Stimulated activated CD4-positive, alpha-beta T cell treated with anti-CD3 and anti-CD28 coated beads, Interleukin-2, amount 100 ng/mL, for 4 hours (primary cell): ENCODE data around the gene ACOT6.
A peak's percentile ranks its signal among the peaks of the same experiment; 100 is the strongest.
"Not testable (repeated sequence)": the region's sequence is repeated elsewhere in the genome, so short reads cannot be mapped to it uniquely, and the experiment has no call there.

Experiments
- DNase-seq: peaks from one replicate; pipeline ENCODE4 v3.0.0-alpha.2; 2020; ENCODE audit warnings: low read depth

ACOT6 gene

DNA sequence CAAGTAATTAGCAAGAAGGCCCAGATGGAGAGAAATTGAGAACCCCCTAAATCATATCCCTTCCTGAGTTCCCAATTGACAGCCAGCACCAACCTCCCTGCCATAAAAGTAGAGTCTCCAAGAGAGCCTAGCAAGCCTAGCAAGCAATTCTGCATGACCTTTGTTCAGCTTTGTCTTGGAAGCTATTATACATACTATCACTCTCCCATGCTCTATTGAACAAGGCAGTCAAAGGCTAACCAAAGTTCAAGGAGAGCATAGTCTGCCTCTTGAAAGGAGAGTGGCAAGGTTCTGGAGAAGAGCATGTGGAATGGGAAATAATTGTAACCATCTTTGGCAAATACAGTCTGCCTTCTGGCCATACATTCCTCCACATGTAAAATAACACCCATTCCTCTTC lies 12.8 kb upstream of the ACOT6 start:
- no peak for DNase-seq

DNA sequence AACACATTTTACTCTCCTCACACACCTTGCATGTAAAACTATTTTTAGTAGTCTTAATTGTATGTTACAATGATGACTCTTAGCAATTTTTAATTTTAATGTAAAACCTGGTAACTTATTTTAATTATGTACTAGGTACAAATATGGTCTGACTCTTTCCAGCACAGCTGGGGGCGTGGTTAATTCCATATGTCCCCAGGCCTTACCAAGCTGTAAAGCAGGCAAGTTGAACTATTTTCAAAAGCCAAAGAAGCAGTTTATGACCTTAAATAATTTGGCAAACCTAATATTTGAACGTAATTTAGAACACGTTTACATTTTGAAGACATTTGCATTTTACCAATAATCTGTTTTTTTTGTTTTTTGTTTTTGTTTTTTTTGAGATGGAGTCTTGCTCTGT lies 9.3 kb upstream of the ACOT6 start:
- no peak for DNase-seq

- no peak for DNase-seq
These were observed 6.0 kb upstream of the ACOT6 start for GRCh38 chr14:73606271-73606670.

DNA sequence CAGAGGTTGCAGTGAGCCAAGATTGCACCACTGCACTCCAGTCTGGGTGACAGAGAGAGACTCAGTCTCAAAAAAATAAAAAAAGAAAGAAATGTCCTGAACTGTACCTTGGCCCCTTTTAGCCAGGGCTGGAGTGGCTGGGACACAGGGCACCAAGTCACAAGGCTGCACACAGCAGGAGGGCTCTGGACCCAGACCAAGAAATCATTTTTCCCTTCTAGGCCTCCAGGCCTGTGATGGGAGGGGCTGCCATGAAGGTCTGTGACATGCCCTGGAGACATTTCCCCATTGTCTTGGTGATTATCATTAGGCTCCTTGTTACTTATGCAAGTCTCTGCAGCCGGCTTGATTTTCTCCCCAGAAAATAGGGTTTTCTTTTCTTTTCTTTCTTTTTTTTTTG lies 5.1 kb upstream of the ACOT6 start:
- DNase-seq: no peak

- no peak for DNase-seq
These were observed 1.6 kb upstream of the ACOT6 start for GRCh38 chr14:73610687-73611086.

DNA sequence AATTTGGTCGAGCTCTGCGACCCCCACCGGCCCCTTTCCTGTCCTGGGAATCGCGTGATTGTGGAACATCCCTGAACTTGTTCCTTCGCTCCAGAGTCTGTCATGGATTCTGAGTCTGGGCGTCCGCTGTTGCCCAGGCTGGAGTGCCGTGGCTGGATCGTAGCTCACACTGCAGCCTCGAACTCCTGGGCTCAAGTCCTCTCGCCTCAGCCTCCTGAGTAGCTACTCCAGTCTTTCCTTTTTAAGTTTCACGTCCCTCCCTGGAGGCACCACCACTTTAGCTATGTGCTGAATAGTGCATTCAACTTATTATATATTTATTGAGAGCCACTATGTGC lies 698 bp downstream of the ACOT6 start:
- no peak for DNase-seq

- DNase-seq: no peak
These were observed 1.2 kb downstream of the ACOT6 start for GRCh38 chr14:73613419-73613963.

GRCh38 chr14:73616831-73617230 lies 4.5 kb downstream of the ACOT6 start:
- no peak for DNase-seq

DNA sequence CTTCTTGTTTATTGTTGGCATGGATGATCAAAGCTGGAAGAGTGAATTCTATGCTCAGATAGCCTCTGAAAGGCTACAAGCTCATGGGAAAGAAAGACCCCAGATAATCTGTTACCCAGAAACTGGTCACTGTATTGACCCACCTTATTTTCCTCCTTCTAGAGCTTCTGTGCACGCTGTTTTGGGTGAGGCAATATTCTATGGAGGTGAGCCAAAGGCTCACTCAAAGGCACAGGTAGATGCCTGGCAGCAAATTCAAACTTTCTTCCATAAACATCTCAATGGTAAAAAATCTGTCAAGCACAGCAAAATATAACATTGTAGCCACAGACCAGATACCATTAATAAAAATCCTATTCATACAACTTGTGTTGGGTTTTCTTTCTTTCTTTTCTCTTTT lies 7.2 kb downstream of the ACOT6 start:
- no peak for DNase-seq

- no peak for DNase-seq
These were observed 8.0 kb downstream of the ACOT6 start for GRCh38 chr14:73620268-73620667.

- DNase-seq: no peak
These were observed 11.3 kb downstream of the ACOT6 start for GRCh38 chr14:73623504-73624054.

DNA sequence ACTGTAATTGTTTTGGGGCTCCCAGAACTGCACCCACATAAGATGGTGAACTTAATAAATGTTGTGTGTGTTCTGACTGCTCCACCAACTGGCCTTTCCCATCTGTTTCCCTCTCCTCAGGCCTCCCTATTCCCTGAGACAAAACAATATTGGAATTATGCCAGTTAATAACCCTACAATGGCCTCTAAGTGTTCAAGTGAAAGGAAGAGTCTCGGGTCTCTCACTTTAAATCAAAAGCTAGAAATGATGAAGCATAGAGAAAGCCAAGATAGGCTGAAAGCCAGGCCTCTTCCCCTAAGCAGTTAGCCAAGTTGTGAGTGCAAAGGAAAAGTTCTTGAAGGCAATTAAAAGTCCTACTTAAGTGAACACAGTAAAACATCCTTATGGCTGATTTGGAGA lies 13.4 kb downstream of the ACOT6 start:
- no peak for DNase-seq

DNA sequence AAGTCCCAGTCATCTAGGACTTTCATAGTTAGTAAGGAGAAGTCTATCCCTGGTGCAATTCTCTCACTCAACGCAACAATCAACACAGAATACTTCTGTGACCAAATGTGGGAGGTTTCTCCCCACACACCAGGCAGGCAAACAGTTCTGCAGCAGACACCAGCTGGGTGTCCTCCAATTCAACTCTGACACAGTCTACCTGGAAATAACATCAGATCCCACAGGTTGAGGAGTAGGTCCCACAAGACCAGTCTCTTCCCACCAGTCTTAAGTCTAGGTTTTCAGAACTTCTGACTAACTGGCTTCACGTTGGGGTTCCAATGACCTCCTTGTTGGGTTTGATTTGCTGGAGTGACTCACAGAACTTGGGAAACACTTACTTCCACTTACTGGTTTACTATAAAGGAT lies 14.8 kb downstream of the ACOT6 start:
- no peak for DNase-seq

GRCh38 chr14:73630009-73630780 lies 17.9 kb downstream of the ACOT6 start:
- no peak for DNase-seq

DNA sequence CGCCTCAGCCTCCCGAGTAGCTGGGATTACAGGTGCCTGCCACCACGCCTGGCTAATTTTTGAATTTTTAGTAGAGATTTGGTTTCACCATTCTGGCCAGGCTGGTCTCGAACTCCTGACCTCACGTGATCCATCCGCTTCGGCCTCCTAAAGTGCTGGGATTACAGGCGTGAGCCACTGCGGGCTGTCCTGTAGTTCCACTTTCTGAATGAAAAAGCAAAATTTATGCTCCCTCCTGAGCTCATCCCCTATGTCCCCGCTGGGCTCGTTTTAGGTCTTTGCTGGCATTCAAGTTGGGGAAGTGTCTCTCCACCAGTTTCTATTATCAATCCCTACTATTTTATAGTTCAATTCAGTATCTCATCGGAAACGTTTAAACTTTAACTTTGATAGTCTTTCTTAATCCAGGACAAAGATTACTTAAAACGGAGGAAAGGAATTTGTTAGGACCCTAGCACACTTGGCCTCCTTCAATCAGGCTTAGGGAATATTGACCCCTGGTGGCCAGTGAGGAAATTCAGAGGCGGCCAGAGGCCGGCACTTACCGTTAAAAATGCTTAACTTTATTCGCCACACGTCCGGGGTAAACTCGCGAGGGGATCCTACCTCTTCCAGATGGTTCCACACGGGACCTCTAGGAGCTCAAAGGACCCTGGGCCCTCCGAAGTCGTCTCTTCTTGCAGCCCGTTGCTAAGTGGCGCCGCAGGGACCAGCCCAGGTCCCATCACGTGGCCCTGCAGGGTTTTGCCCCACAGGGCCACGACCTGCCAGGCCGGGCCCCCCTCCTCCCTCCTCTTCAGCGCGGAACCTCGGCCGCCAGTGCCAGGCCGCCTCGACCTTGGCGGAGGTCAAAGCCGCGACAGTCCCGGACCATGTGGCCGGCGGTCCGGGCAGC lies 21.0 kb downstream of the ACOT6 start:
- peak; percentile 45 for DNase-seq

GRCh38 chr14:73634011-73634833 lies 21.9 kb downstream of the ACOT6 start:
- DNase-seq: no peak

- not testable (repeated sequence) for DNase-seq
These were observed 24.0 kb downstream of the ACOT6 start for GRCh38 chr14:73636355-73636754.

DNA sequence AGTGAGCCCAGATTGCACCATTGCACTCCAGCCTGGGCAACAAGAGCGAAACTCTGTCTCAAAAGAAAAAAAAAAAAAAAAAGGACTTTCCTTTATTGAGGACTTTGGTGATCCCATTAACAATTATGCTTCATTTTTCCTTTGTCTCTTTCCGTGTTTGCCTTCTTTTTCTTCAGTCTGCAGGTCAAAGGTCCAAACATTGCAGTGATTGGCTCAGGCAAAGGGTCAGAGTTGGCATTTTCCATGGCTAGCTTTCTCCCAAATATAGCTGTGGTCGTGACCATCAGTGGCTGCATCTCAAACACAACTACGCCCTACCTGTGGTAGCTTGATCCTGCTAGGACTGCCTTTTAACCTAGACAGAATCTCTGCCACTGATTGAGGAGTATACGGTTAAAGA lies 25.5 kb downstream of the ACOT6 start:
- DNase-seq: no peak

DNA sequence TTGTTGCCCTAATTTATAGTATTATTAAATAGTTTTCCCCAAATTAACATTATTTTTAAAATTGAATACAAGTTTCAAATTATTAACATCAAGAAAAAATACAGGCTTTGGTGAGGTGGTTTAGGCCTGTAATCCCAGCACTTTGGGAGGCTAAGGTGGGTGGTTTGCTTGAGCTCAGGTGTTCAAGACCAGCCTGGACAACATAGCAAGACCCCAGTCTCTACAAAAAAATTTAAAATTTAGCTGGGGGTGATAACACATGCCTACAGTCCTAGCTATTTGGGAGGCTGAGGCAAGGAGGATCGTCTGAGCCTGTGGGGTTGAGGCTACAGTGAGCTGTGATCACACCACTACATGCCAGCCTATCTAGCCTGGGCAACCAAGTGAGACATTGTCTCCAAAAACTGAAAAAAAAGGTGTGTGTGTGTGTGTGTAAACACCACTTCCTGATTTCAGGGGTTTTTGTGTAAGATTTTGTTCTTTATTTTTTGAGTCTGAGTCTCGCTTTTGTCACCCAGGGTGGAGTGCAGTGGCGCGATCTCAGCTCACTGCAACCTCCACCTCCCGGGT lies 28.6 kb downstream of the ACOT6 start:
- DNase-seq: no peak

DNA sequence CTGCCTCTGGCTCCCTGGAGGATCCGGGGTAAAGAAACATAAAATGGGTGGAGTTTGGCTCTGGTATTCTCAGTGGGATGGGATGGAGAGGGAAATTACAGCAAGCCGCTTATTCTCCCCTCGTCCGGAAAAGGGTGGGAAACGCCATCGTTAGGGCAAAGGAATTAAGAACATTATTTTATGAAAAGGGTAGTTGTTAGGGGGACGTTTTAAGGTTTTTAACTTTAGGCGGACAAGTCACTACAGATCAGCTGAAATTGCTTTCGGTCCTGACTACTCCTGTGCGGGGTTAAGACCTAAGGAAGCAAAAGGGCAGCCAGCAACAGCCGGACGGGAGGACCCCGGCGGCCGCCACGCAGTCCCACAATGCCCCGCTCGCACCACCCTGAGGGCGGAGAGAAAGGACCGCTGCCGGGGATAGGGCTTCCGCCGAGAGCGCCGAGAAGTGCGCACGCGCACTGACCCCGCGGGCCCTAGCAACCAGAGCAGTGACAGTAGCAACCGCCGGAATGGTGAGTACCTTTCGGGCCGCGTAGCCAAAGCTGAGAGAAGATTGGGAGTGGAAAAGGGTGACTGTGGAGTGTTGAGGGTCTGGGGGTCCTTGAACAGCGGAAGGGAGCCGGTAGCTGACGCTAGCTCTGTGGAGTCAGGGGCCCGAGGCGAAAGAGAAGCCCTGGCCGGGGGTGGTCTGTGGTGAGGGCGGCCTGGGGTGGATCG lies 32.4 kb downstream of the ACOT6 start, which contains the start of gene DNAL1:
DNAL1 (plus strand) TSS at position 456 of the 717 bp plus-strand sequence; CDS start at position 510, 54 bp downstream.
- peak; percentile 83 for DNase-seq

GRCh38 chr14:73645248-73645610 lies 32.9 kb downstream of the ACOT6 start:
- DNase-seq: no peak
